HG03039 (cell line): ENCODE measurements around the gene TWIST2.

Experiments
- ATAC-seq: cut with Tn5 transposase; IDR thresholded peaks from one replicate; pipeline ENCODE4 v1.9.1; 2021; ENCODE audit warnings: mild to moderate bottlenecking, moderate library complexity; ENCODE audit not compliant: unreplicated experiment

Gene TWIST2

DNA sequence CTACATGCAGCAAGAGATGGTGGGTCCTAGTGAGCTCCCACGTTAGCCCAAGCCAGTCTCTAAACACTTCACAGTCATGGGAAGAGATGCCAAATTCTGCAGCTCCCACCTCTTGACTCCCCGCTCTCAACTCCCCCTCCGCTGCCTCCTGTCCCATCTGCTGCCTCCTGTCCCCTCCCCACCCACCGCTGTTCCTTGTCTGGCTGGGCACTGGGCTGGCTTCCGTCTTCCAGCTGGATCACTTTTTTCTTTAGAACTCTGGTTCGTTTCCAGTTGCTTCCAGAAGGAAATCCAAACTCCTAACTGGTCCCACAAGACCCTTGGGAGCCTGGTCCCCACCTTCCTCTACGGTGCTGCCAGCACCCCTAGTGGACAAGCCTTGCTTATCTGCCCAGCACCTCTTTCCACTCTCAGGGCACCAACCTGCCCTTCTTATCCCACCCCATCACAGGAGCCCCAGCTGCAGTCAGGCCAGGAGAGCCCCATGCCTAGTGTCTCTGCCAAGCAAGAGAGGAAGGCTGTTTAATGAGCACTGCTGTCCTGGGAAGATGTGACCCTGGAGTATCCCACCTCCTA lies 12.1 kb upstream of the TWIST2 start:
- no peak for ATAC-seq

DNA sequence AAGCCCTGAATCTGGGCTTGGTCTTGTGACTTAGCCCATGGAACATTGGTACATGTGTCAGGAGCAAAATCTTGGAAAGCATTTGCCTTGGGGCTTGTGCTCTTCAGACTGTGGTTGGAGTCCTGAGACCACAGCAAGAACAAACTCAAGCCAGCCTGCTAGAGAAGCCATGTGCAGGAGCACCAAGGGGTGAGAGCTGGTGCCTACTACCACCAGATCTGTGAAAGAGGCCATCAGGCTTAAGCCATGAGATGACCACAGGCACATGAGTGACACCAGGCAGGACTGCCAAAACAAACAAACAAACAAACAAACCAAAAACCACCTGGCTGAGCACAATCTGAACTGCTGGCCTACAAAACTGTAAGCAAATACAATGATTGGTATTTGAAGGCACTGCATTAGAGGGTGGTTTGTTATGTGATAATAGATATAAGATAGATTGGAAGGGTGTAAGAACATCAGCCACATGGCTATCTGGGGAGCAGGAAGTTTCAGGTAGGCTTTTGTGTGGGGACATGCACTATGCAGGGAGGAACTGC lies 9.0 kb upstream of the TWIST2 start:
- no peak for ATAC-seq

DNA sequence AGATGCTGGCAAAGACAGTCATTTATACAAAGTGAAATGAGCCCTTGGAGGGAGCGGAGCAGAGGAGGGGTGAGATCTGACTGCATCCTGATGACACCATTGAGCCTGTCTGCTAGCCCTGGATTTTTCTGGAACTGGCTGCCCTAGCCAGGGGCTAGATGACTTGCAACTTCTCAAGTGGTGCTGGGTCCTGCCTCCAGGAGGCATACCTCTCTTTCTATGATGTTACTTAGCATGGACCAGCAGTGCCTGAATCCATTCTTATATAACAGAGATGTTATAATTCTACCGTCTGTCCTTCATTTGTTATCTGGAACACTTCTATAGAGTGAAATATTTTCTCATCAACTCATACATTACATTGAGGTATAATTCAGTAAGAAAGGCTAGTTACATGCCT lies 8.5 kb upstream of the TWIST2 start:
- ATAC-seq: no peak

DNA sequence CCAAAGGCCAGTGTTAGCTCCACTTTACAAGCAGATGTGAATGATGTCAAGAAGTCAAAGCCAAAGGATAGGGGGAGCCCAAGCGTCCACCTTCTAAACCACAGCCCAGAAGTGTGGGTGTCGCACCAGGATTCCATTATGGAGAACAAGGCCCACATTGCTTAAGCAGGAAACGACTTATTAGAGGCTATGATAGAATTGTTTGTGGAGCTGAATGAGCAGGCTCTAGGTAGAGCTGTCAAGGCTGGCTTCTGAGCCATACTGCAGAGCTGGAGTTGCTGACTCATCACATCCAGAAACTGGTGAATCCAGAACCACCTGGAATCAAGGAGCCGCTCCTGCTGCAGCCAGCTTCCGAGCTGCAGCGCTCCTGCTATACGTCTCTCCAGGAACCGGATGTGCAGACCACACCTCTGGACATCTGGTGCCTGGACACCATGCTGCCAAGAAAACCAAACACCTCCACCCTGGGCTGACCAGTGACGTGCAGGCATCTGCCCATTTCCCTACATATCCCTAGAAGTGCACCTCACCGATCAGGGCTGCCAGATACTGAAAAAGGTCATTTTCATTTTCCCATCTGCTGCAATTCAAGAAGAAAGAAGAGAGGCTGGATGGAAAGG lies 6.2 kb upstream of the TWIST2 start:
- no peak for ATAC-seq

DNA sequence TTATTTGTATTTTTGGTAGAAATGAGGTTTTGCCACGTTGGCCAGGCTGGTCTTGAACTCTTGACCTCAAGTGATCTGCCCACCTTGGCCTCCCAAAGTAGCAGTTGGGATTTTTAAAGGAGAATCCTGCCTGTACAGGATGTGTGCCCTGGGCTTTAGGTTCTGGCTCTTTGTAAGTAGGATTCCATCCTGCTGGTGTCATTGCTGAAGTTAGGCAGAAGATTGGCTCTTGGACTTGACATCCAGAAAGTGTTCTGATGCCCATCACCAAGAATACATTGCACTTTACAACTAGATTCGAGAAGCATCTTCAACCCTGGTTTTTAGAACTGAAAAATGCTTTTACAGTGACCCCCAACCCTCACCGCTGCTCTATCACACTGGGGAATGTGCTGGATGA lies 4.4 kb upstream of the TWIST2 start:
- no peak for ATAC-seq

DNA sequence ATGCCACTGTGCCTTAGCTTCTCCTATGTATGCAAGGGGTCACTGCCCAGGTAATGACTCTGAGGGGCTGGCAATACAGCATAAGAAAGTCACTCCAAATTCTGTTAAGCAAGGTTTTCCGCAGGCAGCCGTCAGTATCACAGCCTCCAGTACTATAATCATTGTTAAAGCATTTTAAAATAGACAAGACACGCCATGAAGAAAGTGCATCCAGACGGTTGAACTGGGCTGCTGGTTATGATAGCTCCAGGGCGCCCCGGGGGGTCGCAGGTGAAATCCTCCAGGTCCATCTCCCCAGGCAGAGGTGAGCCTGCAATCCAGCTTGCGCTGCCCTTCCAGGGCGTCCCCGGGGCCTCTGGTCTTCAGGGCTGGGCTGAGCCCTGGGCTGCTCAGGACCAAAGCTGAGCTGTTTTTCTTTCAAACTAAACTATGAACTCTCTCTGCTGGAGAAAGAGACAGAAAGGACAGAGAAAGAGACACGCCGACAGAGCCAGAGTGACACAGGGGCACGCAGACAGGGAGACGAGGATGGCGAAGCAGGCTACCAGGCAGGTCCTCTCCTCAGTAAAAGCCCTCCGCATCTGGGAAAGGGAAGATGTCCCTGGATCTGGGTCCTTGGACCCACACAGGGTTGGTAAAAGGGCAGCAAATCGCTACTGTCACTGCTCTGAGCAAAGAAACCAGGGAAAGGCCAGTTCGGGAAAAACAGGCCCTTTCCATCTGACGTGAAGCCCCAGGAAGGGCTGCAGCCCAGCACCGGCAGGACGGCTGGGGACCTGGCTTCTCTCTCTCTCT lies 2.1 kb upstream of the TWIST2 start:
- no peak for ATAC-seq

DNA sequence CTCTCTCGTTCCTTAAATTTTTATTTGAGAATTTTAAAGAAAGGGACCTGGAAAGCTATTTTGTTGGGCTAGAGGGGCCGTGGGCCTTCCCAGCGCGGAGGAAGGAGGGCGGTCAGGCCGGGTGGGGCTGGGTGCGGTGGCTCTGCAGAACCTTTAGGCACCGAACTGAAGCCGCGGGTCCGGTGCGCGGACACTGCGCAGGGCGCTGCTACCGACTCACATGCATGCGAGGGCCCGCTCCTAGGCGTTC lies 1.6 kb upstream of the TWIST2 start:
- no peak for ATAC-seq

DNA sequence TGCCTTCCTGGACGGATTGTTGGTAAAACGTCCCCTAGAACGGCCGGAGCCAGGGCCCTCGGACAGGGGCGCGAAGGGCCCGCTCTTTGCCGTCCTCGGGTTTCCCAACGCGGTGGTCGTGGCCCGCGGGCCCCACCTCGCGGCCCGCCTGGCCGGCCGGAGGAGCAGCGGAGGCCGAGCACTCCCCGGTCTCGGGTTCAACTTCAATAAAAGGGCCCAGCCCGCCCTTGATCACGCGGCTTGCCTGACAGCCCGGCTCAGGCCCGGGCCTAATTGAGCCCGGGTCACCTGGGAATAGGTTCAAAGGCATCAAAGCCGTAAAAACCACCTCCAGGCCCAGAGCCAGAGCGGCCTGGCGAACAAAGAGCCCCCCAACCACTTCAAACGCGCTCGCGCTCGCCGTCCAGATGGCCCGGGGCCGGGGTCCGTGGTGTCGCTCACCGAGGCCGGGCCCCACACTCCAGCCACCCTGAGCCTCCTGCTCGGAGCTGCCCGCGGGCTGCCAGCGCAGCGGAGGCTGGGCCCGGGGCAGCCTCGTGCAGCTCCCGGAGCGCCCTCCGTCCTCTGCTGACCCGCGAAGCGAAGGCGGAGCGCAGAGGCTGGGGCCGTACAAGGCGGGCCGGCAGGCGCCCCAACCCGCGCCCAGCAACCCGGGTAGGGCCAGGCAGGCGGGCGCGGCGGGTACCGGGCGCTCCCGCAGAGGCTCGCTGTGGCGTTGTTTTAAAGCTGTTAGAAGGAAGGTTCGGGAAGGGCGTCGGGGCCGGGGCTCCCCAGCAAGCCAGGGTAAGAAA lies 1.1 kb upstream of the TWIST2 start:
- no peak for ATAC-seq

DNA sequence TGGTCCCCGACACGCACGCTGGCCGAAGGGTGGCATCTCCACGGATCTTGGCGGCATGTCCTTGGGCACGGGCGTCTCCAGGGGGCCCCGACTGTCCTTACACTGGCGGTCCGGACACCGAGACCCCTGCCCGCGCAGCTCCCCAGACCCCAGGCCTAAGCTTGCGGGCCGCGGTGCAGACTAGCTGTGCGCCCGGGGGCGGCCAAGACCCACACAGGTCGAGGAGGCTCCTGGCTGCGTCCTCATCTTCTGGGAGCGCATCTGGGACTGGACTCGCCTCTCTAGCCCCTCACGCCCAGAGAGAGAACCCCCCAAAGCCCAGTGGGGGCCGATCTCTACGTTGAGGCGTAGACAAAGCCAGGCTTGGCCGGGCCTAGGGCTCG lies 475 bp upstream of the TWIST2 start:
- no peak for ATAC-seq

DNA sequence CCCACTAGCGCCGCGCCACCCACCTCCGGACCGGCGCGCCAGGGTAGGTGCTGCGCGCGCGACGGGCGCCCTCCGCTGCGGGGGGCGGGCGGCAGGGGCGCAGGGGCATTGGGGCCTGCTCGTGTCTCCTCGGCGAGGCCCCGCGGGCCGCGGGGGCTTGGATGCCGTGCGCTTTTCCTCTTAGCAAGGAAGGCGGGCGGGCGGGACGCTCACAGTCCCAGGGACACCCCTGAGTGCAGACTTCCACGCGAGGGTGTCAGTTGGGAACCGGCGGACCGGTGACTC lies 748 bp downstream of the TWIST2 start:
- ATAC-seq: no peak

DNA sequence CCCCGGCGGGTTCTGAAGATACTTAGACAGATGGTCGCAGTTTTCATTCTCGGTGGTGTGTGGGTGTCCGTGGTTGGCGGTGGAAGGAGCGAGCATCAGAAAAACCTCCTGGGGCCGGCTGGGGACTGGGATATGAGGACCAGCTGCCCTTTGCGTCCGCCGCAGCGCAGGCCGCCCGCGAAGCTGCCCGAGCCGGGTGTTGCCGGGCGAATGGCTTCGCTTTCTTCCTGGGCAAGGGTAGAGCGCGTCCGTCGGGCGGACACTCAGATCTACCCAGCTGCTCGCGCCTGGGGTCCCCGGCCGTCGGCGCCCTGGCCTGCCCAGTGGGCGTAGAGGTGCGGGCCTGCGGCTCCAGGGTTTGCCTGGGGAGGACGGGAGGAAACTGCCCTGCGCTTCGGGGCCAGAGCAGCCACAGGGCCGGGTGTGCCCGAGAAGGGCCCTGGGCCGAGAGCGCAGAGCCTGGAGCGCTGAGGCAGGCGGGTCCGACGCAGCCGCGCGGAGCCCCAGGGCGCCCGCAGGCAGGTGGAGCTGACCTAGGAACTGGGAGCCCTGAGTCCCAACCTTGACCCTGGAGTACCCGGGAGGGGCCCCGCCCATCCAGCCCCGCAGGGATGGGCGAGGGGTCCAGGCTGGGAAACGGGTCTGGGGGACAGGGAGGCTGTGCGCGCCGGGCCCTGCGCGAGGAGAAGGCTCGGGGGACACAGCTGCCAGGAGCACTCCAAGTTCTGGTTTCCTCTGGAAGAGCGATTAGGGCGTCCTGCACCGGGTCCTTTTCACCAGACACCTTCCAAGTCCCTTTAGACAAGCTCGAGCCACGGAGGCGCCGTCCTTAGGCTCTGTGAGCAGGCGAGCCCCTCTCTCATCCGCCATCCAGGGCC lies 1.3 kb downstream of the TWIST2 start:
- no peak for ATAC-seq

DNA sequence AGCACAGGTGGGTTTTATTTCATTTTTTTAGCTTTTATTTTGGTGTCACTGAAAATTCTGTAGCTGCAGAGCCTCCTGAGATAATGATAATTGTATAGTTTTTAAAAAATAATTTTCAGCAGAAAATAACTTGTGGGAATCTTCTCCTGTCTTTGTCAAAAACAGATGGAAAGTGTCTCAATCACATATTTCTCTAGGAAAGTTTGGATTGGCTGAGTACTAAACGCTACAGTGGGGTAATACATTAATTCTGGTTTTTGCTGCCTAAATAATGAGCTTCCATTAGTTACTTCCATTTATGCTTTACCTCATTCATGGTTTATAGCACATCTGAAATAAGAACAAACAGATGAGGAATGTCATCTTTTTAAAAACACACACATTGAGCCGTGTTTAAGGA lies 2.2 kb downstream of the TWIST2 start:
- ATAC-seq: no peak

DNA sequence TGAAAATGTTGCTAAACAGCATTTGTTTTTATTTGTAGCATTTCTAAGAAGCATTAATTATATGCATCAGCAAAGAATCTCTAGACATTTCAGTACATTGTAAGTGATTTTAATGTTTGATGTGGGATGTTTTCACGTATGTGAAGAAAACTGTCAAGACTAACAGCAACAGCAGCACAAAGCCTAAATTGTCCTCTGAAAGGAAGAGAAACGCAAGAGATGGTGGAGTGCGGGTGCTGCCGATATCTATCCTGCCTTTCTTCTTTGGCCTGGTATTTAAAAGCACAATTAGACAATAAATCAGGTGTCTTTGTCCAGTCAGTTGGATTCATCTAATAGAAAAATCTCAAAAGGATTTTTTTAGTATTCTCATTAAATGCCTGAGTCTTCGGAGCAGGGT lies 3.1 kb downstream of the TWIST2 start:
- ATAC-seq: no peak

DNA sequence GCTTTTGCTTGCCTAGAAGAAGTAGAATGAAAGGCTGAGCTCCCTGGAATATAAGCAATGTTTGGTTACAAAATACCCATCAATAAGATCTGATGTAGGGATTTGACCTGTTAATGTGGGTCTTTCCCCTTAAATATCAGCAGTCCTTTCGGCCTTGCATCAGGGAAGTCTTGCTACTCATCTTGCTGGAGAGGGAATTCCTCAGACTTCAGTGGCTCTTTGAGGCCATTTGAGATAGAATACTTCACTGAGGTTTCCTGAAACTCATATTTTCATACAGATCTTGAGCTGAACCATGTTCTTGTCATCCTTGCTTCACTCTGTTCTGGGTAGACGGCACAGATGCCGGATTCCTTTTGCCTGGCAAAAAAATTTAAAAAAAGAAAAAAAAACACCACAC lies 3.9 kb downstream of the TWIST2 start:
- ATAC-seq: no peak

DNA sequence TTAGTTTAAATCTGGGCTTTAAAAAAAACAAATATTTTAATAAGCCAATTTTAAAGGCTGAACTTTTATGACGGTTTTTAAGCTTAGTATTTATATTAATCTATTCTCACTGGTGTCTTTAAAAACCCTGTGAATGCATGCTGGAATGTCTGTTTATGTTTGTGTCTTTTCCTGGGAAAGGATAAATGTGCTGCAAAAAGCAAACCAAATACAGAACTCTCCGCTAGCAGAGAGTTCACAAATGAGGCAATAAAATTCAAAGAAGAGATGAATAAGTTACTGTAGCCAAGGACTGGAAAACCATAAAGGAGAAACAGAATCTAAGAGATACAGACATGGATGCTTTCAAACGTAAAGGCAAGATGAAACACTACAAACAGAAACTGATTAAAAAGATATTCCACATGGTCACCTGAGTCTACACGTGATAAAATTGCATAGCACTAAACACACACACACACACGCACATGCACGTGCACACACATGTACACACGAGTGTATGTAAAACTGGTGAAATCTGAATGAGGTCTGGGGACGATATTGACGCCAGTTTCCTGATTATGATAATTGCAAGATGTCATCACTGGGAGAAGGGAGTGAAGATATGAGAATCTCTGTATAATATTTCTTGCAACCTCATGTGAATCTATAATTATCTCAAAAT lies 4.5 kb downstream of the TWIST2 start:
- no peak for ATAC-seq

DNA sequence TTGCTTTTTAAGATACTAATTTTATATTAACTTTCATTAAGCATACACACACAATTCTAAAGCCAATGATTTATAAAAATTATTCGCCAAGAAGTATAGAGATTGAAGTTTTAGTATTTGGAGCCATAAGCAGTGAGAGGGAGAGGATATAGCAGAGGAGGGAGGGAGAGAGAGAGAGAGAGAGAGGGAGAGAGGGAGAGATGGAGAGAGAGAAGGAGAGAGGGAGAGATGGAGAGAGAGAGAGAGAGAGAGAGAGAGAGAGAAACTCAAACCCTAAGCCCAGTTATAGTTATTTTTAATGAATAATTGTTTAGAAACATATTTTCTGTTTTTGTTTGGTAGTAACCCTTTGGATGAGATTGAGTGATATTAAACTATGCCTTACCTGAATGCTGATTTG lies 5.3 kb downstream of the TWIST2 start:
- no peak for ATAC-seq

DNA sequence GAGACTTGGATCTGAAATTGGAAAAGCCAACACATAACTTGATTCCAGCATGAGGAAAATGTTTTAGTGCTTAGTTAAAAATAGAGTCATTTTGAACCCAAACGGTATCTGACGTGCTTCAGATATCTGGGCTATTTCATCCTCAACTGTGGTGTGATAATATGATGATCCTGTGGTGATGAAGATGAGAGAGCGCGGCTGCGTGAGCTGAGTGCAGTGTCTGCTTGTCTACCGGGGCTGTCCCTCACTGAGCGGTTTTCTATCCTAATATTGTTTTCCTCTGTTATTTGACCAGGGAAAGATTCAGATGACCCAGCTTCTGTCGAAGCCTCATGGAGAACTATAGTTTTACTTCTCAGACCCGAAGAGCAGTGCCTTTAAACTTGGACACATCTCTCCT lies 5.8 kb downstream of the TWIST2 start:
- ATAC-seq: no peak

DNA sequence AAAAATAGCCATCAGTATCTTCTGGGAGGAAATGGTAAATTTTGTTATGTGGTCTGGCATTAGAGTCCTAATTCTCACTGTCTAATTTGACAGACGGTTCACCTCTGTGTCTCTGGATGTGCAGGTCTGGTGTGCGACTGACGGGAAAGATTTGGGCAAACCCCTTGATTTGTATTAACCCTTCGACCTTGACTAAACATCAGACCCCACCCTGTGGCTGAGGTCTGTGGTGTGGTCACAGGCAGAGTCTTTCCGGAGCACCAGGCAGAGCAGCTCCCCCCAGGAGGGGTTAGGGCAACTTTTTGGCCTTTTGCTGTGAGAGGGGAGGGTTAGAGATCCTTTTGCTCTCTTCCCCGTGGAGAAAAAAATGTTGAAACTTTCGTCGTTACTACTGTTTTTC lies 6.4 kb downstream of the TWIST2 start:
- no peak for ATAC-seq

DNA sequence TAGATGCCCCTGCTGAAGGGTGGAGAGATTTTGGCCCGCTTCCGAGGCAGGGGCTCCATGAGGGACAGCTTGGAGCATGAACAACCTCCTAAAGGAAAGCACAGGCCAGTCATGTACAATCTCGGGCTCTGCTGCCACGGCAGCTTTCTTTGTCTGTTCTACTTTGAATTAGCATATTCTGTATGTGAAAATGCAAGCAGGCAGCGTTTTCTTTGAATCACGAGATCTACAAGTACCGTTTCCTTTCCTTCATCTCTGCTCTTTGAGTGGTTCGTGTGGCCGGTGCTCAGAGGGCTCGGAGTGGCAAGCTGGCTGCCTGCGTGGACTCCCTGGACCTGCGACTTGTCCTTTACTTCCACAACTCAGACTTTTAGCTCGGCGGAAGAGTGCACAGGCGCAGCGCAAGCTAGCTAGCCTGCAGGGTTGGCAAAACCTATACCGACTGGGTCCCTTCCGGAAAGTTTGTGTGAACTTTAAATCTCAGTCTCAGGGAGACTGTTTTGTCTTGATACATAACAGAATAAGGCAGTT lies 6.9 kb downstream of the TWIST2 start:
- no peak for ATAC-seq

DNA sequence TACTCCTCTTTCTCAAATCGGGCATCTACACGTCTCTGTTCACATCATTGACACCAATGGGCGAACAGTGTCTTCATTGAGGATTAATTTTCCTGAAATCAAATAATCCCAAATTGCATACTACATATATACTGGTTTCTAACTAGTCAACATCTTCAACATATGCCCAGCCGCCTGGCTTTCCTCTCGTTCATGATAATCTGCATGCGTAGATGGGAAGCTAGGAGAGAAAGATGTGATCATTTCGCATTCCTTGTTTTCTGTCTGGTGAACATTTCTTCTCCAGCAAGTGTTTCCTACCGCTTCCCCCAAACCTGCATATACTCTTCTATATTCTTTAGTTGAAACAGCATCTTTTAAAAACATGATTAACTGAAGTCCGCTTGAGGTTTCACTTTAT lies 7.4 kb downstream of the TWIST2 start:
- no peak for ATAC-seq
